Osteocyte (in vitro differentiated cells): ENCODE results near the gene SLC22A23. TPM values are rescaled to one million over a fixed set of nuclear protein-coding genes. Genes with fewer than 3 reads are reported as not detected.

ENCODE experiments used
- DNase-seq: peaks from one replicate; pipeline ENCODE4 v3.0.0; 2021; ENCODE audit warnings: mixed read lengths; ENCODE audit not compliant: unreplicated experiment; ENCODE audit errors: extremely low spot score
- H3K27ac Mint-ChIP-seq: one replicate; pipeline ENCODE4 v1.8.0; 2021; ENCODE audit warnings: mild to moderate bottlenecking, mixed read lengths; ENCODE audit not compliant: unreplicated experiment
- H3K27me3 Mint-ChIP-seq: one replicate; pipeline ENCODE4 v1.8.0; 2021; ENCODE audit warnings: mixed read lengths; ENCODE audit not compliant: unreplicated experiment
- H3K36me3 Mint-ChIP-seq: one replicate; pipeline ENCODE4 v1.8.0; 2021; ENCODE audit warnings: mixed read lengths; ENCODE audit not compliant: unreplicated experiment
- H3K4me1 Mint-ChIP-seq: one replicate; pipeline ENCODE4 v1.8.0; 2021; ENCODE audit warnings: mixed read lengths; ENCODE audit not compliant: unreplicated experiment
- H3K4me3 Mint-ChIP-seq: one replicate; pipeline ENCODE4 v1.8.0; 2021; ENCODE audit warnings: mild to moderate bottlenecking, moderate library complexity, mixed read lengths; ENCODE audit not compliant: unreplicated experiment
- H3K9me3 Mint-ChIP-seq: one replicate; pipeline ENCODE4 v1.8.0; 2021; ENCODE audit warnings: mixed read lengths; ENCODE audit not compliant: unreplicated experiment
- total RNA-seq: library from RNA; stranded (reverse); gene quantifications from 2 replicates; pipeline ENCODE4 v1.2.1, GENCODE V29; 2021
- TF ChIP-seq, protein P1 (sequence below): fragments of 200-600 bp; sonication (generic); IDR thresholded peaks from 2 replicates; pipeline ENCODE4 v1.5.0; 2021; ENCODE audit warnings: antibody characterized with exemption, mild to moderate bottlenecking, moderate library complexity

Gene SLC22A23
- total RNA-seq, 1 donor from 2014 or later = 10.4 TPM

DNA sequence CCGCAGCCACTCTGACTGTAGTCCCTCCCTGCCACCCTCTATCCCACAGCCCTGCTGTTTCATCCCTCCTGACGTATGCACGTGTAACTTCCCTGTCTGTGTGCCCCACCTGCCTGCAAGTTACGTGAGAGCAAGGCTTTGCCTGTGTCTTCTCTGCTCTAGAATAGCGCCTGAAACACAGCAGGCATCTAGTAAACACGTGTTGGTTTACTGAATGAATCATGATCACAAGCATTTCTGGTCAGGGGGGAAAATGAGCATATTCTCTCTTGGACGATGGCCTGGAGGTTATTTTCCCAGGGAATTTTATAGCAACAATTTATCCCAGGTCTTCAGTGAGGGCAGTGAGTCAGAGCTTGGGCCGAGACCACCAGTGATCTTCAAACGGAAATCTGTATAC lies 159.8 kb downstream of the SLC22A23 start:
- TF ChIP-seq, protein P1, sequence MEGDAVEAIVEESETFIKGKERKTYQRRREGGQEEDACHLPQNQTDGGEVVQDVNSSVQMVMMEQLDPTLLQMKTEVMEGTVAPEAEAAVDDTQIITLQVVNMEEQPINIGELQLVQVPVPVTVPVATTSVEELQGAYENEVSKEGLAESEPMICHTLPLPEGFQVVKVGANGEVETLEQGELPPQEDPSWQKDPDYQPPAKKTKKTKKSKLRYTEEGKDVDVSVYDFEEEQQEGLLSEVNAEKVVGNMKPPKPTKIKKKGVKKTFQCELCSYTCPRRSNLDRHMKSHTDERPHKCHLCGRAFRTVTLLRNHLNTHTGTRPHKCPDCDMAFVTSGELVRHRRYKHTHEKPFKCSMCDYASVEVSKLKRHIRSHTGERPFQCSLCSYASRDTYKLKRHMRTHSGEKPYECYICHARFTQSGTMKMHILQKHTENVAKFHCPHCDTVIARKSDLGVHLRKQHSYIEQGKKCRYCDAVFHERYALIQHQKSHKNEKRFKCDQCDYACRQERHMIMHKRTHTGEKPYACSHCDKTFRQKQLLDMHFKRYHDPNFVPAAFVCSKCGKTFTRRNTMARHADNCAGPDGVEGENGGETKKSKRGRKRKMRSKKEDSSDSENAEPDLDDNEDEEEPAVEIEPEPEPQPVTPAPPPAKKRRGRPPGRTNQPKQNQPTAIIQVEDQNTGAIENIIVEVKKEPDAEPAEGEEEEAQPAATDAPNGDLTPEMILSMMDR = no peak
- Mint-ChIP-seq H3K27me3 (no peaks in the 10 kb centered on the region), H3K36me3 (peaks cover 7% of the 10 kb centered on the region), H3K4me3 (no peak overlapping the region), H3K4me1 (peaks cover 9% of the 10 kb centered on the region), H3K9me3 (peaks cover 1% of the 10 kb centered on the region), H3K27ac (no peak overlapping the region)
- DNase-seq = no peak

DNA sequence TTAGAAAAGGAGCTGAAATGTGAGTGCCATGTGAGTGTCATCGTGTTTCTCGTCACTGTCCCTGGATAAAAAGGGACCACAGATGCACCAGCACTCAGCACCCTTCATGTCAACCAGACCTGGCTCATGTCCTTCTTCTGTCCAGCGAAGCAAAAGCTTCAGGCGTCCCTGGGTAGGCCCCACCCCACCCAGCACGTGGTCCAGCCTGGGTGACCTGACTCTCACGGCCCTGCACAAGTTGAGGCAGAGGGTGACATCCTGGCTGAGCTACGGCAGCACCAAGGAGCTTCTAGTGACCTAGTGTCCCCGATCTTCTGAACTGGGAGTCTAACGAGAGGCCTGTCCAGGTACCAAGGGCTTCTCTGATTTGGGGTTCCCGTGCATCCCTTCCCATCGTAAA lies 160.3 kb downstream of the SLC22A23 start:
- DNase-seq = no peak
- Mint-ChIP-seq H3K27me3 (no peaks in the 10 kb centered on the region), H3K9me3 (no peaks in the 10 kb centered on the region), H3K4me3 (no peak overlapping the region), H3K36me3 (peaks cover 6% of the 10 kb centered on the region), H3K4me1 (peaks cover 9% of the 10 kb centered on the region), H3K27ac (no peak overlapping the region)
- TF ChIP-seq, protein P1 = no peak

DNA sequence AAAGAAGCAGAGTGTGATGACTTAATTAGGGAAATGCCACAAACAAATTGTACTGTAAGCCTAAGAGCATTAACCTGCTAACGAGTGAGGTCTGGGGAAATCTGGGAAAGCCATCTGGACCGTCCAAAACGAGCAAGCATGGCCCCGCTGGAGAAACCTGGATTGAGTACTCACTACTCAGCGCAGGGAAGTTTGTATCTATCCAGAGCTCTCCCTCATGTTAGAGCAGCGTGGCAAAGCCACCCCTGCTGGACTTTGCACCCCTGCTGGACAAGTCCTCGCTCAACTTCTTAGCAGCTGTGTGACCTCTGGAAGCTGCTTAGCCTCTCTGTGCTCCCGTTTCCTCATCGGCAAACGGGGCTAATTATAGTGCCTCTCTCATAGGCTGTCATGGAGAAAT lies 160.8 kb downstream of the SLC22A23 start:
- TF ChIP-seq, protein P1 = no peak
- peaks cover 9% of the 10 kb centered on the region for H3K4me1 Mint-ChIP-seq
- no peaks in the 10 kb centered on the region for H3K27me3 Mint-ChIP-seq
- no peak overlapping the region for H3K4me3 Mint-ChIP-seq
- peaks cover 5% of the 10 kb centered on the region for H3K36me3 Mint-ChIP-seq
- H3K27ac Mint-ChIP-seq = no peak overlapping the region
- H3K9me3 Mint-ChIP-seq = no peaks in the 10 kb centered on the region
- DNase-seq = no peak

DNA sequence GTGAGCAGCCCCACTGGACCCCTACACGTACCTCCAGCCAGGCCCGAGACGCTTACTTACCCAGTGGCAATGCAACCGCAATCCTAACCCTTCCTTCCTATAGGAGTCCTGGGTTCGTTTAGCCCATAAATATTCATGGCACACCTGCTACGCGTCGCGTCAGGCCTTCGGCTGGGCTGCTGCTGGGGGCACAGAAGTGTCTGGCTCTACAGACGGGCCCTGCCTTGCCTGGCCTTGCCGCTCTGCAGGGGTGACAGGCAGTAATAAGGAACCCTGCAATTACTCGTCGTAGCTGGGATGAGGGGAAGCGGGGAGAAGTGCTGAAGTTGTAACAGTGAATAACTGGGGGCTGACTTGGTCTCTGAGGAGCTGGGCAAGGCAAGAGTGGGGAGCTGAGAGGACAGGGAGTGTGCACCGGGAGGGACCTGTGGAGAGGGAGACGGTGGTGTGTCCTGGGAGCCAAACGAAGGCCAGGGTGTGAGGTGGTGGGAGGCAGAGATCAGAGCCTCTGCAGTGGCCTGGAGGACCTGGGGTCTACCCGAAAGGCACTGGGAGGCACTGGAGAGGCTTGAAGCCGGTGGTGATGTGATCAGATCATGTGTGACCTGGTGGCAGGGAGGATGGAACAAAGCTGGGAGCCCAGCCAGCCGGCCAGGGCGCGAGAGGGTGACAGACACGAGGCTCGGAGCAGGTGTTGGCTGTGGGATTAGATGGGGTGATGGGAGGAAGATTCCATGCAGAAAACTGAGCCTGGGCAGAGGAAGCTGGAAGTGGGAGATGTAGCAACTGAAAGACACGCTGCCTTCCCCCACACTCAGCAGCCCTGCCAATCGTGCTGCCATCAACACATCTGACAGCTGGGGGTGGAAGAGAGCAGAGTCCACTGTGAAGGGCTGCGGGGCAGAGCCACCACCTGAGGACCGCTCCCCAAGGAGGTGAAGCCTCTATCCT lies 161.7 kb downstream of the SLC22A23 start:
- H3K36me3 Mint-ChIP-seq = peaks cover 8% of the 10 kb centered on the region
- DNase-seq = no peak
- no peaks in the 10 kb centered on the region for H3K27me3 Mint-ChIP-seq
- H3K4me3 Mint-ChIP-seq = no peak overlapping the region
- no peak overlapping the region for H3K27ac Mint-ChIP-seq
- TF ChIP-seq, protein P1 = peak; percentile 33
- H3K9me3 Mint-ChIP-seq = no peaks in the 10 kb centered on the region
- peaks cover 9% of the 10 kb centered on the region for H3K4me1 Mint-ChIP-seq

DNA sequence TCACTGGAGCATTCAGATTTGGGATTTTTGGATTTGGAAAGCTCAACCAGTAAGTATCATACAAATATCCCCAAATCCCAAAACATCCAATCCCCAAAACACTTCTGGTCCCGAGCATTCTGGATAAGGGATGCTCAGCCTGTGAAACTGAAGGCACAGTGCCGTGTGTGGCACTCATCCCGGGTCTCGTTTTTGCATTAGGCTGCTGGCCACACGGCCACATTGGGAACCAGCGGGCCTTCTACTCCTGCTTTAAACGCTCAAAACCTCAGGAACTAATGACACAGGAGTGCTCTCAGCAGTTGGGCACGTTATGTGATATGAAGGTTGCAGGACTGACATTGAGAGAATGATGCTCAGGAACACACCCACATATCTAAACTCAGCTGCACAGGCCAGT lies 162.5 kb downstream of the SLC22A23 start:
- H3K36me3 Mint-ChIP-seq = peaks cover 8% of the 10 kb centered on the region
- TF ChIP-seq, protein P1 = no peak
- H3K27me3 Mint-ChIP-seq = no peaks in the 10 kb centered on the region
- no peaks in the 10 kb centered on the region for H3K9me3 Mint-ChIP-seq
- H3K4me1 Mint-ChIP-seq = peaks cover 9% of the 10 kb centered on the region
- H3K4me3 Mint-ChIP-seq = no peak overlapping the region
- DNase-seq = no peak
- H3K27ac Mint-ChIP-seq = no peak overlapping the region
